Transverse colon (tissue), 4 donors: Measurements from ENCODE around the gene ICA1. TPM values are rescaled to one million over a fixed set of nuclear protein-coding genes. Genes with fewer than 3 reads are reported as not detected.

Source experiments
- DNase-seq: peaks from one replicate; pipeline ENCODE4 v3.0.0-alpha.2; 2019
- H3K27ac ChIP-seq, 4 donors: fragments of 200-600 bp; sonication (generic); 2 replicates each; pipeline ENCODE4 v1.5.1; 2016 to 2018; ENCODE audit warnings: inconsistent platforms in 4 of 4
- H3K27me3 ChIP-seq: fragments of 200-600 bp; sonication (generic); 2 replicates; pipeline ENCODE4 v1.5.1; 2017; ENCODE audit warnings: inconsistent platforms
- H3K36me3 ChIP-seq, 4 donors: fragments of 200-600 bp; sonication (generic); 2 replicates each; pipeline ENCODE4 v1.5.1; 2017 to 2019; ENCODE audit warnings: inconsistent platforms in 4 of 4
- H3K4me1 ChIP-seq, 4 donors: fragments of 200-600 bp; sonication (generic); 2 replicates each; pipeline ENCODE4 v1.5.1; 2017 to 2020; ENCODE audit warnings: inconsistent platforms in 4 of 4
- H3K4me3 ChIP-seq, 4 donors: fragments of 200-600 bp; sonication (generic); 1 replicate in 1 of 4; 2 replicates in 3 of 4; pipeline versions ENCODE4 v1.5.1 to v1.6.1; 2017 to 2019; ENCODE audit warnings: inconsistent platforms in 4 of 4
- H3K9me3 ChIP-seq, 2 donors: fragments of 200-600 bp; sonication (generic); 2 replicates each; pipeline ENCODE4 v1.5.1; 2017 to 2019; ENCODE audit warnings: inconsistent platforms in 2 of 2
- EP300 ChIP-seq: sonication (generic); formaldehyde crosslinking; IDR thresholded peaks from one replicate; pipeline ENCODE4 v1.6.1; 2017; ENCODE audit warnings: antibody characterized with exemption, low read depth
- POLR2A ChIP-seq: fragments of 450-650 bp; IDR thresholded peaks from one replicate; pipeline ENCODE4 v1.6.1; 2016; ENCODE audit warnings: antibody characterized with exemption, mild to moderate bottlenecking, moderate library complexity
- POLR2AphosphoS5 ChIP-seq, 3 donors: sonication (generic); formaldehyde crosslinking; IDR thresholded peaks; one replicate each; pipeline ENCODE4 v1.6.1; 2016; ENCODE audit warnings: antibody characterized with exemption in 3 of 3
- WGBS, 2 donors: methylation state at CpG; one replicate each; pipeline ENCODE4 v1.1.5; 2018; ENCODE audit warnings: low coverage in 1 of 2; 5-methylcytosine and 5-hydroxymethylcytosine counted together
- in situ Hi-C, 4 donors: fragments of 200-750 bp; cut with MboI; loops; one replicate each; pipeline versions ENCODE4 v1.15.0 to v1.15.1; 2017; ENCODE audit warnings: low sequenced_read_pairs in 3 of 4, low pct_ligation_motif_present in 1 of 4, low pct_unique_long_range_greater_than_20kb in 1 of 4
- intact Hi-C: fragments of 100-400 bp; cut with DNase I; formaldehyde crosslinking; loops from one replicate; pipeline ENCODE4 v1.15.1; 2023; ENCODE audit warnings: low total_unique reads
- total RNA-seq, 4 donors: library from RNA; depleted of rRNA; stranded (reverse); fragments of >200 nt; gene quantifications; one replicate each; pipeline ENCODE4 v1.1.0, GENCODE V29; 2016
- TF ChIP-seq, protein P1 (sequence below), 5 experiments: fragments of 200-600 bp in 3 of 5; fragments of 450-650 bp in 2 of 5; sonication (generic) in 3 of 5; IDR thresholded peaks; 1 replicate in 2 of 5; 2 replicates in 3 of 5; pipeline ENCODE4 v1.5.1; 2016 to 2017; ENCODE audit warnings: antibody characterized with exemption in 5 of 5, inconsistent platforms in 3 of 5, mild to moderate bottlenecking in 2 of 5, moderate library complexity in 1 of 5

ICA1 gene
- total RNA-seq, 4 donors from 2014 or later, result 47.9 to 79.4 (median 54.3) TPM

DNA sequence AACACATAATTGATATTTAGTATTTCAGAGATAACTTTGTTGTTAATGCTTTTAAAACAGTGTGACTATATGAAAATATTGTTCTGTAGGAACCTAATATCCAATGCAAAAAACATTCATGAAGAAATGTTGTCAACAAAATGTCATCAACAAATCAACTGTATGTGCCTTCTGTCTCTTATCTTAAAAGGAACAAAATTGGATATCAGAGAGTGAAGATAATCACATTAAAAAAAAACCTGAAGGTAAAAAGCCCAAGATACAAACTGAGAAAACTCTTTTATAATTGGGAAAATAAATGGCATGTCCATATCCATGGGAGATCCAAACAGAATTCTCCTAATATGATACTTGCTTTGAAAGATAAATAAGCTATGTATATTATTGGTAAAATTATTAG, 33.9 kb downstream of the ICA1 start:
- no peak overlapping the region for H3K27ac ChIP-seq
- H3K9me3 ChIP-seq, result no peaks in the 10 kb centered on the region
- TF ChIP-seq, protein P1, sequence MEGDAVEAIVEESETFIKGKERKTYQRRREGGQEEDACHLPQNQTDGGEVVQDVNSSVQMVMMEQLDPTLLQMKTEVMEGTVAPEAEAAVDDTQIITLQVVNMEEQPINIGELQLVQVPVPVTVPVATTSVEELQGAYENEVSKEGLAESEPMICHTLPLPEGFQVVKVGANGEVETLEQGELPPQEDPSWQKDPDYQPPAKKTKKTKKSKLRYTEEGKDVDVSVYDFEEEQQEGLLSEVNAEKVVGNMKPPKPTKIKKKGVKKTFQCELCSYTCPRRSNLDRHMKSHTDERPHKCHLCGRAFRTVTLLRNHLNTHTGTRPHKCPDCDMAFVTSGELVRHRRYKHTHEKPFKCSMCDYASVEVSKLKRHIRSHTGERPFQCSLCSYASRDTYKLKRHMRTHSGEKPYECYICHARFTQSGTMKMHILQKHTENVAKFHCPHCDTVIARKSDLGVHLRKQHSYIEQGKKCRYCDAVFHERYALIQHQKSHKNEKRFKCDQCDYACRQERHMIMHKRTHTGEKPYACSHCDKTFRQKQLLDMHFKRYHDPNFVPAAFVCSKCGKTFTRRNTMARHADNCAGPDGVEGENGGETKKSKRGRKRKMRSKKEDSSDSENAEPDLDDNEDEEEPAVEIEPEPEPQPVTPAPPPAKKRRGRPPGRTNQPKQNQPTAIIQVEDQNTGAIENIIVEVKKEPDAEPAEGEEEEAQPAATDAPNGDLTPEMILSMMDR (IDR thresholded peaks at IDR 0.05), result no peak
- TF ChIP-seq POLR2A (no peak), POLR2AphosphoS5 (IDR thresholded peaks at IDR 0.05) (no peak), EP300 (no peak)
- DNase-seq, result no peak
- no peaks in the 10 kb centered on the region for H3K4me1 ChIP-seq
- no peaks in the 10 kb centered on the region for H3K36me3 ChIP-seq
- H3K27me3 ChIP-seq, result no peaks in the 10 kb centered on the region
- in situ Hi-C loops, result no loop called here
- no peak overlapping the region for H3K4me3 ChIP-seq
- intact Hi-C loops, result no loop called here

DNA sequence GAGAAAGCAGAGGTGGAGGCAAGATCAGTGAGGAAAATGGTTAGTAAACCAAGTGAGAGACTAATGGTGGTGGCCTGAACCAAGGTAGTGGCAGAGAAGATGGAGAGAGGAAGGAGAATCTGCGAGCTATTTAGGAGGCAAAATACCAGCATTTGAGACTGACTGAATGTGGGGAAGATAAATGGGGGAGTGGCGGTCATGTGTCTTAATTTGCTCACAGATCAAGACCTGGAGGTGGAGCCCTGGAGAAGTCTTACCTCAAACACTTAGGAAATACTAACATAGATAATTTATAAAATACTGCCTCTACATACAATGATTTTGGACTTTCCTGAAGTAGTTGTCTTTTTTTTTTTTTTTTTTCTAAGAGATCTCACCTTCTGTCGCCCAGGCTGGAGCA, 34.7 kb downstream of the ICA1 start:
- TF ChIP-seq POLR2A (no peak), EP300 (no peak), POLR2AphosphoS5 (IDR thresholded peaks at IDR 0.05) (no peak)
- TF ChIP-seq, protein P1 (IDR thresholded peaks at IDR 0.05), result no peak
- Histone ChIP-seq H3K4me3 (no peak overlapping the region), H3K27ac (no peak overlapping the region), H3K36me3 (no peaks in the 10 kb centered on the region), H3K4me1 (no peaks in the 10 kb centered on the region), H3K27me3 (no peaks in the 10 kb centered on the region), H3K9me3 (no peaks in the 10 kb centered on the region)
- no peak for DNase-seq
- in situ Hi-C loops, result no loop called here
- intact Hi-C loops, result no loop called here
- 91 to 96% methylated on average over 2 to 3 of the region's 3 CpGs for WGBS, 2 donors

DNA sequence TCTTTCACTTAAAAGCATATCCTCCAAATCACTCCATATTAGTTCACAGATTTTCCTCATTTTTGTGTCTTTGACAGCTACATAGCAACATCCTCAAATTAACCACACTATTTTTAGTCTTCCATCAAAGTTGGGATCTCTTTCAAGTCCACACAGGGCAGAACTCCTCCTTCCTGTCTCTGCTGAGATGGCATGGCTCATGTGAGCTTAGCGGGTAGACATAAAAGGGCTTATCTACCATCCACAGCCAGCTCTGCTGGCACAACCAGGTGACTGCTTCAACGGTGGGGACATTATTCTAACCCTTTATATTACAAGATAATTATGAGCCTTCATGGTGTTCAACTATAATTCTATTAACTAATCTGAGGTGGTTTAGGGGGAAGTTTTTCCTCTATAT, 35.5 kb downstream of the ICA1 start:
- no peak for DNase-seq
- Histone ChIP-seq H3K4me1 (no peaks in the 10 kb centered on the region), H3K27me3 (no peaks in the 10 kb centered on the region), H3K27ac (no peak overlapping the region), H3K36me3 (no peaks in the 10 kb centered on the region), H3K9me3 (no peaks in the 10 kb centered on the region), H3K4me3 (no peak overlapping the region)
- in situ Hi-C loops (no loop called here), intact Hi-C loops (no loop called here)
- TF ChIP-seq POLR2A, result no peak
- no peak for TF ChIP-seq EP300
- TF ChIP-seq, protein P1 (IDR thresholded peaks at IDR 0.05), result no peak
- no peak for TF ChIP-seq POLR2AphosphoS5 (IDR thresholded peaks at IDR 0.05)
- 60% methylated on average over 2 of the region's 2 CpGs; no CpG with 5 or more reads in 1 of the 2 donors for WGBS, 2 donors

DNA sequence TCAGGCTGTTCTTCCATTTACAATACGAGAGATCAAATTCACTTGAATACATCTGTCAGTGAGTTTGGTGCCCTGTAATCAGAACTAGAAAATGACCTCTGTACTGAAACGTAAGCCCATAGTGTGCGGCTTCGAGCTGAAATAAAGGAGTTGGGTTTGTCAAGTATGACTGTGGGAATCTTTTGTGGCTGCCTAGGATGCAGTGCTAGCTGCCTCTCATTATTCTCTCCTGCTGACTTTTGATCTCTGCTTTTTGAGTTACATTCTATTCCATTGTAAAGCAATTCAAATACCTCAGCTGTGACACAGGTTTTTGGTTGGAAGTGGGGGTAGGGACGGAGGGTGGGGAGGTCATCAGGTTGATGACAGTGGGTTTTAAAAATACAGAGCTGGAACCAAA, 40.4 kb downstream of the ICA1 start:
- TF ChIP-seq EP300 (no peak), POLR2AphosphoS5 (IDR thresholded peaks at IDR 0.05) (no peak), POLR2A (no peak)
- TF ChIP-seq, protein P1 (IDR thresholded peaks at IDR 0.05), result no peak
- Histone ChIP-seq H3K27me3 (no peaks in the 10 kb centered on the region), H3K36me3 (no peaks in the 10 kb centered on the region), H3K4me3 (no peak overlapping the region), H3K9me3 (no peaks in the 10 kb centered on the region), H3K4me1 (peaks cover 0 to 3% (median 0%) of the 10 kb centered on the region in 4 donors), H3K27ac (no peak overlapping the region)
- intact Hi-C loops, result no loop called here
- DNase-seq, result no peak
- 85 to 93% methylated on average over 5 of the region's 5 CpGs for WGBS, 2 donors
- in situ Hi-C loops, result loop anchor here in 3 of 4 donors (25.0 kb wide), 2 partner anchors 634 to 784 kb away; no protein-coding TSS in a partner anchor
